HepG2 (cell line): ENCODE data around the gene EFNA3.

Experiments
- ATF3 ChIP-seq: sonication (generic); formaldehyde crosslinking; IDR thresholded peaks from 2 replicates; pipeline ENCODE4 v1.4.0; 2020; ENCODE audit warnings: missing genetic modification reagents
- EZH2 ChIP-seq: conservative IDR thresholded peaks from 2 replicates; pipeline ENCODE4 v1.6.1; 2012; ENCODE audit warnings: mild to moderate bottlenecking, low read depth, low read length, moderate library complexity
- FOSL1 ChIP-seq: sonication (generic); formaldehyde crosslinking; IDR thresholded peaks from 2 replicates; pipeline ENCODE4 v1.9.0; 2021; ENCODE audit warnings: missing genetic modification reagents, borderline replicate concordance
- GABPA ChIP-seq, 2 experiments: IDR thresholded peaks; 2 replicates each; pipeline ENCODE4 v1.6.1; 2011 to 2016; ENCODE audit warnings: low read depth in 2 of 2, low read length in 1 of 2, missing biosample characterization in 1 of 2, missing genetic modification characterization in 1 of 2
- NCOA2 ChIP-seq: sonication (generic); formaldehyde crosslinking; IDR thresholded peaks from 2 replicates; pipeline ENCODE4 v1.8.0; 2022; ENCODE audit warnings: inconsistent platforms
- NFE2L2 ChIP-seq: fragments of 150-350 bp; IDR thresholded peaks from 2 replicates; pipeline ENCODE4 v1.6.1; 2014; ENCODE audit warnings: low read length
- REST ChIP-seq, 2 experiments: IDR thresholded peaks; 2 replicates each; pipeline ENCODE4 v1.6.1; 2011 to 2012; ENCODE audit warnings: low read length in 2 of 2, borderline replicate concordance in 1 of 2, low read depth in 1 of 2, mild to moderate bottlenecking in 1 of 2, moderate library complexity in 1 of 2
- SMYD3 ChIP-seq: sonication (generic); formaldehyde crosslinking; IDR thresholded peaks from 2 replicates; pipeline ENCODE4 v1.8.1; 2023; ENCODE audit warnings: mild to moderate bottlenecking, missing genetic modification reagents
- ZNF34 ChIP-seq: sonication (generic); formaldehyde crosslinking; IDR thresholded peaks from 2 replicates; pipeline ENCODE4 v1.4.0; 2020; ENCODE audit warnings: mild to moderate bottlenecking, missing genetic modification reagents, borderline replicate concordance
- TF ChIP-seq, protein P1 (sequence below), 2 experiments: sonication (generic) in 1 of 2; formaldehyde crosslinking in 1 of 2; IDR thresholded peaks; 2 replicates each; pipeline versions ENCODE4 v1.4.0 to v1.6.1; 2018 to 2020; ENCODE audit warnings: missing genetic modification reagents in 2 of 2, borderline replicate concordance in 1 of 2, low read depth in 1 of 2, mild to moderate bottlenecking in 1 of 2, missing biosample characterization in 1 of 2

GRCh38 chr1:155093911-155094621 is 15.4 kb downstream of the EFNA3 start:
- TF ChIP-seq NFE2L2 (no peak), EZH2 (no peak), SMYD3 (CRISPR knock-in tag) (no peak), GABPA (IDR thresholded peaks at IDR 0.05; ENCODE audit: low read depth, low read length) (no peak), GABPA (CRISPR knock-in tag; IDR thresholded peaks at IDR 0.05; ENCODE audit: low read depth) (no peak), ATF3 (CRISPR knock-in tag) (no peak), ZNF34 (CRISPR knock-in tag) (no peak), REST (IDR thresholded peaks at IDR 0.05; ENCODE audit: borderline replicate concordance in 1 of 2, low read depth in 1 of 2, low read length in 2 of 2) (no peak), FOSL1 (CRISPR knock-in tag) (no peak), NCOA2 (CRISPR knock-in tag) (no peak)
- TF ChIP-seq, protein P1, sequence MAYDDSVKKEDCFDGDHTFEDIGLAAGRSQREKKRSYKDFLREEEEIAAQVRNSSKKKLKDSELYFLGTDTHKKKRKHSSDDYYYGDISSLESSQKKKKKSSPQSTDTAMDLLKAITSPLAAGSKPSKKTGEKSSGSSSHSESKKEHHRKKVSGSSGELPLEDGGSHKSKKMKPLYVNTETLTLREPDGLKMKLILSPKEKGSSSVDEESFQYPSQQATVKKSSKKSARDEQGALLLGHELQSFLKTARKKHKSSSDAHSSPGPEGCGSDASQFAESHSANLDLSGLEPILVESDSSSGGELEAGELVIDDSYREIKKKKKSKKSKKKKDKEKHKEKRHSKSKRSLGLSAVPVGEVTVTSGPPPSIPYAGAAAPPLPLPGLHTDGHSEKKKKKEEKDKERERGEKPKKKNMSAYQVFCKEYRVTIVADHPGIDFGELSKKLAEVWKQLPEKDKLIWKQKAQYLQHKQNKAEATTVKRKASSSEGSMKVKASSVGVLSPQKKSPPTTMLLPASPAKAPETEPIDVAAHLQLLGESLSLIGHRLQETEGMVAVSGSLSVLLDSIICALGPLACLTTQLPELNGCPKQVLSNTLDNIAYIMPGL (CRISPR knock-in tag; IDR thresholded peaks at IDR 0.05; ENCODE audit: borderline replicate concordance in 1 of 2, low read depth in 1 of 2), result no peak; a peak in 1 of 4 replicates
